C1 segment of cervical spinal cord (tissue), 14 donors: Measurements from ENCODE around the gene ZAP70.
"Not testable (repeated sequence)": the region's sequence is repeated elsewhere in the genome, so short reads cannot be mapped to it uniquely, and the experiment has no call there.

Experiments
- DNase-seq, 14 donors: peaks; one replicate each; lab custom pipeline; 2025; lab: John Stamatoyannopoulos, UW

ZAP70 gene

GRCh38 chr2:97713296-97714083 is at the start of gene ZAP70:
Gene ZAP70, plus strand, starts transcription at chr2:97713576. Its CDS starts 10,461 bp downstream, at chr2:97724037.
- DNase-seq: no peak

GRCh38 chr2:97663626-97663961 is 49.8 kb upstream of the ZAP70 start:
- DNase-seq: peak in 1 of 14 donors; percentile 64

- DNase-seq: peak; percentile 88 to 98 (median 96)
Measured at GRCh38 chr2:97663962-97664635, 49.3 kb upstream of the ZAP70 start, which contains the start of gene ACTR1B. Gene ACTR1B, minus strand, starts transcription at chr2:97664044. Its CDS starts 154 bp downstream, at chr2:97663890.

GRCh38 chr2:97664636-97664970 is 48.8 kb upstream of the ZAP70 start:
- DNase-seq: no peak

GRCh38 chr2:97669448-97669847 is 43.9 kb upstream of the ZAP70 start, which contains the start of gene C2orf92:
Gene C2orf92, plus strand, starts transcription at chr2:97669713. Its CDS starts 76 bp downstream, at chr2:97669789.
- no peak for DNase-seq

GRCh38 chr2:97670471-97670870 is 42.9 kb upstream of the ZAP70 start:
- DNase-seq: no peak

- DNase-seq: no peak
Measured at GRCh38 chr2:97671526-97671925, 41.9 kb upstream of the ZAP70 start.

- not testable (repeated sequence) for DNase-seq
Measured at GRCh38 chr2:97672606-97673140, 40.7 kb upstream of the ZAP70 start.

- no peak for DNase-seq
Measured at GRCh38 chr2:97673182-97673914, 40.0 kb upstream of the ZAP70 start.

- no peak for DNase-seq
Measured at GRCh38 chr2:97673915-97674283, 39.5 kb upstream of the ZAP70 start.

- DNase-seq: no peak
Measured at GRCh38 chr2:97675430-97676113, 37.8 kb upstream of the ZAP70 start.

GRCh38 chr2:97676620-97677019 is 36.8 kb upstream of the ZAP70 start:
- no peak for DNase-seq

- DNase-seq: no peak
Measured at GRCh38 chr2:97677480-97677879, 35.9 kb upstream of the ZAP70 start.

- no peak for DNase-seq
Measured at GRCh38 chr2:97678298-97678697, 35.1 kb upstream of the ZAP70 start.

GRCh38 chr2:97687235-97687634 is 26.1 kb upstream of the ZAP70 start:
- DNase-seq: not testable (repeated sequence)

- no peak for DNase-seq
Measured at GRCh38 chr2:97688062-97688827, 25.1 kb upstream of the ZAP70 start.

- DNase-seq: no peak
Measured at GRCh38 chr2:97691166-97691565, 22.2 kb upstream of the ZAP70 start.

GRCh38 chr2:97693476-97693875 is 19.9 kb upstream of the ZAP70 start:
- no peak for DNase-seq

- no peak for DNase-seq
Measured at GRCh38 chr2:97695744-97696143, 17.6 kb upstream of the ZAP70 start.
